Islet precursor cell (in vitro differentiated cells): Measurements from ENCODE around the gene TAX1BP1.
A peak's percentile ranks its signal among the peaks of the same experiment; 100 is the strongest.
"Not testable (repeated sequence)": the region's sequence is repeated elsewhere in the genome, so short reads cannot be mapped to it uniquely, and the experiment has no call there.

ENCODE experiments used
- DNase-seq: peaks from one replicate; pipeline ENCODE4 v3.0.0-alpha.2; 2018

TAX1BP1 gene

DNA sequence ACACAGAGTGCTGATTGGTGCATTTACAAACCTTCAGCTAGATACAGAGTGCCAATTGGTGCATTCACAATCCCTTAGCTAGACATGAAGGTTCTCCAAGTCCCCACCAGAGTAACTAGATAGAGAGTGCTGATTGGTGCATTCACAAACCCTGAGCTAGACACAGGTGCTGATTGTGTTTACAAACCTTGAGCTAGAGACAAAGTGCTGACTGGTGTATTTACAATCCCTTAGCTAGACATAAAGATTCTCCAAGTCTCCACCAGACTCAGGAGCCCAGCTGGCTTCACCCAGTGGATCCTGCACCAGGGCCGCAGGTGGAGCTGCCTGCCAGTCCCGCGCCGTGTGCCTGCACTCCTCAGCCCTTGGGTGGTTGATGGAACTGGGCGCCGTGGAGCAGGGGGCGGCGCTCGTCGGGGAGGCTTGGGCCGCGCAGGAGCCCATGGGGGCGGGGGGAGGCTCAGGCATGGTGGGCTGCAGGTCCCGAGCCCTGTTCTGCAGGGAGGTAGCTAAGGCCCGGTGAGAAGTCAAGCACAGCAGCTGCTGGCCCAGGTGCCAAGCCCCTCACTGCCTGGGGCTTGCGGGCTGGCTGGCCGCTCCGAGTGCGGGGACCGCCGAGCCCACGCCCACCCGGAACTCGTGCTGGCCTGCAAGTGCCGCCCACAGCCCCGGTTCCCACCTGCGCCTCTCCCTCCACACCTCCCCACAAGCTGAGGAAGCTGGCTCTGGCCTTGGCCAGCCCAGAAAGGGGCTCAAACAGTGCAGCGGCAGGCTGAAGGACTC is 116.9 kb downstream of the TAX1BP1 start:
- not testable (repeated sequence) for DNase-seq

DNA sequence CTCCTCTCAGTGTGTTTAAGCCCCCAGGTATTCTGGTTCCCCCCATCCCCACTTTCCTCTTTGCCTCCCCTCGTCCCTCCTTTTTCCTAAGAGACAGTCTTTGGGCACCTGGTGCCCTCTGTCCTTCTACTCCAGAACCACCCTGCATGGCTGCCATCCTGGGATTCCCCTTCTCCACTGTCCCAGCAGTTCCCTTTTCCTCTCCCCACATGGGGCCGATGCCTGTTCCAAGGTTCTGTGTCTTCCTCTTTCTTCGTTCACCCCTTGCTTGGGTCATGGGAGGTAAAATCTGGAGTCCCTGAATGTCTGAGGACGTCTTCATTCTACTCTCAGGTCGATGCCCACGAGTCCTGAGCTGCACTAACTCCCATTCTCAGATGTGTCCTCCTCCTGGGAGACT is 120.8 kb downstream of the TAX1BP1 start:
- no peak for DNase-seq

DNA sequence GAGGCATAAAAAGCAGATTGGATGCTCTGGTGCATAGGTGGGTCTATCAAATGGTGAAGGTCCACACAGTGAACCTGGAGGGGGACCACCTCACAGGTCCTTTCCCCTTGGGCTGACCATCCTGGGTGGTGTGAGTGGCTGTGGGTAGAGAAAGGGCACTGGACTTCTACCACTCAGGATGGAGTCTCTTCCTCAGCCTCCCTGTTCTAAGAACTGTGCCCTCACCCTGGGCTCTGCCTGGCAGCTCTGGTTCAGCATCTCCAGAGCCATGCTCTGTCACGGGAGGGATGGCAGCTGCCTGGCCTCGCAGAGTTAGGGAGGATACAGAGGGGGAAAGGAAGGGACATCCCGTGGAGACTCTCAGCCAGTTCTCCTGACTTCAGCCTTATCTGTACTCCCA is 121.8 kb downstream of the TAX1BP1 start:
- DNase-seq = no peak

DNA sequence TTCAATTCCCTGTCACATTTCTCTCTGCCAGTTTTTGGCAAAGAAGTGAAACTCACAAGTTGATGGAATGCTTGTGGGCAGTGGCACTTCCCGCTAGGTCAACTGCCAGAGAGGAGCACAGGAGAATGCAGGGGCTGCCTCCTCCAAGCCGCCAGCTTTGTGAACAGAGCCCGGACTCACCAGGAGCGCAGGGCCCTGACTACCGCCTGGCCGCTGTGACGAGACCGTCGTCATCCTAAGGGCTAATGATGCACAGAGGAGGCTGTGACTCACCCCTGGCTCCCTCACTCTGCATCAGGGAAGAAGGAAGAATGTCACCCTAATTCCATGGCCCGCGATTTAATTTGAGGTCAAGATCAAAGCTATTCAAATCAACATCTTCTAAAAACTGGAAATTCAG is 123.9 kb downstream of the TAX1BP1 start:
- DNase-seq = peak; percentile 76

DNA sequence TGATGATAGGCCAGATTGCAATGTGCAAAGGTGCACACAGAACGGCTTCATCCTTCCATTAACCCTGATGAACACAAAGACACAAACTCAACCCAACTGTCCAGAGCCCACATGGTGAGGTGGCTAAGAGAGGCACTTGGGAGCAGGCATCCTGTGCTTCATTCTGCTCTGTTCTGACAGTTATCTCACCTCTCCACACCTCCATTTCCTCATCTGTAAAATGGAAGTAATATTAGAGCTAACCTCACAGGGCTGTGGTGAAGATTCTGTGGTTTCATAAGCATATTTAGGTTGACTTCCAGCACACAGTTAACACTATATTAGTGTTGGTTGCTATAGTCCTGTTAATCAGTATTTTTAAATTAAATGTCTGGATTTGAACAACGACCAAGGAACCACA is 126.3 kb downstream of the TAX1BP1 start:
- DNase-seq = no peak

DNA sequence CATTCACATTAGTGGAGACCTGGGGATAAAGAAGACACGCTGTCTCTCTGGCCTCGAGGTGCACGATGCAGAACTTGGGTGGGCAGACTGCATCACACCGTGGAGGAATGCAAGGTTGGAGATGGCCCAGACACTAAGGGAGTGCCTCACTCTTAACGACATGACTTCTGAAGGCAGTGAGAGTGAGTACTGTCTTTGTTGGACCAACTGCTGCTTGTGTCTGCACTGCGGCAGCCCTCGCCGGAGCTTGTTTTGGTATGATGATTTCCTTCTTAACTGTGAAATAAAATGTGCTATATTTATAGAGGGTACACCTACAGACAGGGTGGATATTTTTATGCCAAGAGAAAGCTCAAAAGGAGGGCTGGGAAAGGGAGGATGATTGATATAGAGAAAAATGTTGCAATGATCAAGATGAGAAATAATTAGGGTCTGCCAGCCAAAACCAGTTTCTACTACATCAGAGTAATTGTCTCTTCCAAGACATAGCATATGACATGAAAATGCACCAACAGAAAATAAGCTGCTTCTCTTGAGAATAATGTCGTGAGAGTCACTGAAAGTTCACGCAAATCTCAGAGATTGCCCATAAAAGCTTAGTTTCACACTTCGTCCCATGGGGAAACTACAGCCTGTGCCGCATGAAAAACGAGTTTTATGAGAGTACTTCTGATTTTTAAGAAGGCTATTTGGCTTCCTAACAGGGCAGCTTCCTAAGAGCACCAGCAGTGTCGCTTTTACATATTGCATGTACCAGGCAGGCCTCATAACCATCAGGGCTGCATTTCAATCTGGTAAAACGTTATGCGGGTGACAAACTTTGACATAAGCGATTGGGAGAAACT is 127.1 kb downstream of the TAX1BP1 start:
- DNase-seq = no peak

DNA sequence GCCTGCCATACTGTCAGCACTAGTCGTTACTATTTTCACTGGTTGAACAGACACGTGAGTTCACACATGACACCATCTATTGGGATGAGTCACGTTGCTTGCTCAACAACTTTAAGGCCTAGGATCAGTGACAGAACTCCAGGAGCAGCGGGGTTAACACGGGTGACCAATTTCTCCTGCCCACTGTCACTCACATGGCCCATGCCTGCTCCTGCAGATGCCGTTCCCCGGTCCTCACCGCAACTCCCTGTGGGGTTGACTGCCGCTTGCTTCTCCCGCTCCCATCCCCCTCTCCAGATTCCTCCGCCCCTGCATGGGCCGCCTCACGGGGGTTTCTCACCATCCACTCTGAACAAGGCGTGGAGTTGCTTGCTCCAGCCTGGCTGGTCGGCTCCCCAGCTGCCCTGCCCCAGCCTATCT is 128.2 kb downstream of the TAX1BP1 start:
- no peak for DNase-seq

DNA sequence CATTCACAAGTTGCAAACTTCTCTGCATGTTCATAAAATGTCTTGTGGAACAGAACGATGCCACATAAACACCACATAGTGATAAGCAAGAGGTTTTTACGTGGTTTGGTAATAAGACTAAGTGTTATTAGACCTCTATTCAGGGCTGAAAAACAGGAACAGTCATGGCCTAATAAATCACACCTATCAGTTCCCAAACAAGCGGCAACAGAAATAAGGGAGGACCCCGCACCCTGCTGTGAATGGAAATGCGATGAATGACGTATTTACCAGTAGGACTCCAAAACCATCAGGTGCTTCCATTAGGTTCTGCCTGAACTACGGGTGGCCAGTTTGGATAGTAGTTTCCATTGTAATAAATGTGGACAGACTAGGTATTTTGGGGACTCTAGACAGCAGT is 129.1 kb downstream of the TAX1BP1 start:
- no peak for DNase-seq

DNA sequence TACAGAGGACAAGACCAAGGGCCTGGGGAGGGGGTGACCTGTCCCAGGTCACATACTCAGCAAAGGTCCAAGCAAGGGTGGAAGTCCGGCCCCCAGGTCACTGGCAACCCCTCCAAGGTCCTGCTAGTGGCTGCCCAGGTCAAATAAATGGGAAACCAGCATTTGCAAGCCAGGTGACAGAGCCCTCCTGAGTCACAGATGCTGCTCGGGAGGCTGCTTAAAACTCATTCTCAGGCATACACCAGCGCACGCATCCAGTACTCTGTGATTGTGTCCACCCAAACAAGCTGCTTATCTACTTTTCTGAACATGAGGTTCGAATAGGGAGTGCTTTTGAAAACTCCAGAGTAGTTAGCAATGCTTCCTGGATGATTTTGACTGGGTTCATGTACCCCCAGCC is 130.6 kb downstream of the TAX1BP1 start:
- DNase-seq = no peak

DNA sequence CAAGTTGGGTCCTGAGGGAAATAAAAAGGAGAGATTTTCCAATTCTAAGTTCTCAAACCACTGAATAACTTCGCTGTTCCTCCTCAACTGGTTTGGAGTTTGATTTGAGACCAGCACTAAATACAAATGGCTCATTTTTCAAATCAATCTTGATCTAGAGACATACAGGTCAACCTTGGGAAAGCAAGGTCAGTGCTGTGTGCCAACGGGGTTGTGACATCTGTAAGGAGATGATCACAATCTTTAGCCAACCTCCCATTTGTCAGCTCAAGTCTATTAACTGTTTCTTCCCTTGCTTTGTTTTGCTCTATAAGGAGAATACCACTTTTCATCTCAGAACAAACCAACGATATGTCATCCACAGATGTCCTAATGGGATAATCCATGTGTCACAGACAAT is 131.1 kb downstream of the TAX1BP1 start:
- DNase-seq = no peak

DNA sequence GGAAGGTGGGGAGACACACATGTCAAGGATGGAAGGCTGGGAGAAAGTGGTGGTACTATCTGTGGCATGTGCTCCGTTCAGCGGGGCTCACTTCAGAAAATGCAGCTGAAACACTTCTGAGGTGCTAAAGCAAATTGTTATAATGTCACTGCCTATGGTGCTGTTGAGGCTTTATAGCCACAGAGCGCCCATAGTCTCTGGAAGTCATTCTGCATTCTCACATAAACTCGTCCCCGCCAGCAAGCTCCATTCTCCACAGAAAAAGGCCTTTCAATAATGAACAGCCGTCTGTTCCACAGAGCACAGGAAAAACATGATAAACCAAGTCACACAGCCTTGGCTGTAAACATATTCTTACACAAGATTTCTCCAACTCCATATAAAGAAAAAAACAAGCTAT is 131.9 kb downstream of the TAX1BP1 start:
- DNase-seq = no peak

DNA sequence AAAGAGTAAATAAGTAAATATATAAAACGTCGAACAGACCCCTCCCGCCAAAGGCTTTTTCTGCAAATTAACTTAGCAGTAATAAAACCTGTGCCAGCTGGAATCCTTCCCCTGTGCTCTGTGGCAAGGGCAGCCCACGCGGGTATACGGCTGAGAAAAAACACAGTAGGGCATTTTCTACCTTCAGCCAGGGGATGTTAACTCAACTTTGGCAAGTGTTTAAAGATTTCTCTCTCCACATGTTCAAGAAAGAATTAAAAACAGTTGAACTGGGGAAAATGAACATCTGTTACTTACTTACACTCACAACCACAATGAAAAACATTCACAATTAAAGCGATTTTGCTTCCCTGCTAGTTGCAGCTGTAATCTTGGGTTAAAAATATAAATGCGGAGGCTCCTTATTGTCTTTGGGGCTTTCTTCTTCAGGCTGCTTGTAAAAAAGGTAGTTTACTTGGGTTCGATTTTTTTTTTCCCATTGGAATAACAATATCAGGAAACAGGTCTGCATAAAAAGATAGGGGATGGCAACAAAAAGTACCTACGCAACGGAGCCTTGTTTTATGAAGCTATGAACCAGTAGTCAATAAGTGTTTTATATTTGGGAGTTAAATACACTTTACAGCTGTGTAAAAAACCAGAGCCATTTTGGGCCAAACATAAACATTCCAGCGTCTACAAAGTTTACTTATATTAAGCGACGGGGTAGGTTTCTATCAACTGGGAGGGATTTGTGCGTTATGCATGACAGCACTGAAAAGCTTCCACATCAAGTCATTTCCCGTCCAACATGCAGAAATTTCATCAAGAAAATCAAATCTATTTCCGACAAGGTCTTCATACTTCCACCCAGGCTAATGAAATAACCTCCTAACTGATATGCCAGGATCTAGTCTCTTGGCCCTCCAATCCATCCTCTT is 132.7 kb downstream of the TAX1BP1 start:
- no peak for DNase-seq

DNA sequence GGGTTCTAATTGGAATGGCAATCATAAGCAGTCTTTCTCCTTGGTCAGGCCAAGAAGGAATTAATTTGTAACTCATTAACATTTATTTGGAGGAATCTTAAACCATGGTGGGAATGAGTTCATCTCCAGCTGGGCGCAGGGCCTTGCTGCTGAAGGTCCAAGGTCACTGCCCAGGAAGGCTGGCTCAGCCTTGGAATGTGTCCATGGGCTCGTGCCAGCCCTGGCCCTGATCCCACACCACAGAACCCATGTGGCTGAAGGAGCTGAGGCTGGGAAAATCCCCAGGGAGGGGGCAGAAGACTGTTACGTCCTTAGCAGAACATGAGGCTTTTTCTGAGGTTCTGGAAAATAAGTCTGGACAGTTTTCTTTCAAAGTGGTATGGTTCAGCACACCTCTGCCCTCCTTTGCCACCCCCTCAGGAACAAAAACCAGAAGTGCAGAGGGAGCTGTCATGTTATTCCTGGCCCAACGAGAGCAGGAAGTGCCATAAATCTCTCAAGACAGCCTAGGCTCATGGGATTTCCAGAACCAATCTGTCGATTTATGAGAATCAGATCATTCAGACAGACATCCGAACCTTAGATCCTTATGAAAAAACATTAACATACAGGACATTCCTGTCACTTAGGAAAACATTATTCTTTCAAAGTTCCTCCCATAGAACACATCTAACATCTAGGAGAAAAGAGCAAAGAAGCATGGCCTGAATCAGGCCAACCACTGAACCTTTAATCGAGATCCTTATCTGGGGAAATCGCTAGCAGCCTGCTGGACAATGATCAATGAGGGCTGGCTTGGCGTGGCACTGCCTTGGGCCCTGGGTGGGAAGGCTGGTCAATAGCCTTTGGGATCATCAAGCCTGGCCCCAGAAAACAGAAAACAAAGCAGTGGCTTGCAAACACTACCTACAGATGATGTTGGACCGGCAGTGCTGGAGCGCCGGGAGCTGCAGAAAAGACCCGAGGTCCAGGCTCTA is 134.3 kb downstream of the TAX1BP1 start:
- DNase-seq = no peak

DNA sequence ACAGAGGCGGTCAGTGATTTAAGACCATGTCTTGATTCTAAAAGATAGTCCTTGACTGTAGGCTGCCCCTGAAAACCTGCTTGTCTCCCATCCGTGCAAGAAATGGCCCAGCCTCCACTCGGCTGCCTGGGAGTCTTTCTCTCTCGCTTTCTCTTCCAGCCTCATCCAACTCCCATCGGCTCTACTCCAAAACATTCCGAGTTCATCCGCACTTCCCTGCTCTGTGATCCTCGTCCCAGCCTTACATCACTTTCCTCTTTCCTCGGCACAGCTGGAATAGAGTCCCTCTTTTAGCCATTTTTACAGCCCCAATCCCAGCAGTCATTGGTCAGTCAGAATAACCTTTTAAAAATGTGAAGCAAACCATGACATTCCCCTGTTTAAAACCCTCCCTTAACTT is 135.1 kb downstream of the TAX1BP1 start:
- no peak for DNase-seq

DNA sequence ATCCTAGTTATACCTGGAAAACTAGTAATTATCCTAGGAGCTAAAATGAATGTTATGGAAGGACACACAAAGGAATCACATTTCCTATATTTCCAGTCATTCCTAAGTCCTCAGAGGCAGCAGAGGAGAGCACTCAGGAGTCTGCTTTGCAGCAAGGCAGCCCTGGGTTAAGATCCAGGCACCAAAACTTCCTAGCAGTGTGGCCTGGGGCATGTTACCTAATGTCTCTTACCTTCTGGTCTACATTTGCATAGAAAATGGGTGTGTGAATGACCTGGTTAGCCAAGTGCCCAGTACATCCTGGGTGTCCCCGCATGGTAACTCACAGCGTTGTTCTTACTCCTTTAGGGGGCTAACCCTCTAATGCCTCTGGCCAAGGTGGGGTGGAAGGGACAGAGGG is 135.9 kb downstream of the TAX1BP1 start:
- DNase-seq = peak; percentile 67

DNA sequence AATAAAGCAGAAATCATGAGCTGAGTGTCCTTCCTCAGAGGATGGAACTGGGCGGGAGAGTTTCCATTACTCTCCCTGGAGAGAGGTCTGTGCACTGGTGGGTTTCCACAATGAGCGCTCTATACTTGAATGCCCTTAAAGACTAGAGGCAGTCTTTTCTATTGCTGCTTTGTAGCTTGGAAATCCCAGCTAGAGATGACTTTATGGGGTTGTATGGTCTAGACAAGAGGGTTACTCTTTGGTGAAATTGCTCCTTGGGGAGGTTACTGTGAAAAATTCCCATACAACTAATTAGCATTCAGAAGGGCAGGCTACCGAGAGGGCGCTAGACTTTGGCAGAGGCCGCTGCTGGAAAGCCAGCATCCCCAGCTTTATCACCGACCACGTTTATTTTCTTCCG is 136.8 kb downstream of the TAX1BP1 start:
- DNase-seq = no peak
